ENCODE measurements around the gene CIRBP. TPM values are rescaled to one million over a fixed set of nuclear protein-coding genes. Genes with fewer than 3 reads are reported as not detected.

CIRBP gene
- total RNA-seq, 1 donor from 2014 or later, result 462 TPM

GRCh38 chr19:1258163-1258492, 11.0 kb upstream of the CIRBP start:
- Mint-ChIP-seq H3K27ac (peak overlapping the region; percentile 71), H3K4me3 (ENCODE audit: low read depth) (no peak overlapping the region), H3K9me3 (ENCODE audit: low read depth) (no peaks in the 10 kb centered on the region)

GRCh38 chr19:1258707-1259205, 10.4 kb upstream of the CIRBP start:
- DNase-seq (ENCODE audit: low spot score, unreplicated experiment), result no peak
- H3K4me3 Mint-ChIP-seq (ENCODE audit: low read depth), result no peak overlapping the region
- TF ChIP-seq, protein P1, sequence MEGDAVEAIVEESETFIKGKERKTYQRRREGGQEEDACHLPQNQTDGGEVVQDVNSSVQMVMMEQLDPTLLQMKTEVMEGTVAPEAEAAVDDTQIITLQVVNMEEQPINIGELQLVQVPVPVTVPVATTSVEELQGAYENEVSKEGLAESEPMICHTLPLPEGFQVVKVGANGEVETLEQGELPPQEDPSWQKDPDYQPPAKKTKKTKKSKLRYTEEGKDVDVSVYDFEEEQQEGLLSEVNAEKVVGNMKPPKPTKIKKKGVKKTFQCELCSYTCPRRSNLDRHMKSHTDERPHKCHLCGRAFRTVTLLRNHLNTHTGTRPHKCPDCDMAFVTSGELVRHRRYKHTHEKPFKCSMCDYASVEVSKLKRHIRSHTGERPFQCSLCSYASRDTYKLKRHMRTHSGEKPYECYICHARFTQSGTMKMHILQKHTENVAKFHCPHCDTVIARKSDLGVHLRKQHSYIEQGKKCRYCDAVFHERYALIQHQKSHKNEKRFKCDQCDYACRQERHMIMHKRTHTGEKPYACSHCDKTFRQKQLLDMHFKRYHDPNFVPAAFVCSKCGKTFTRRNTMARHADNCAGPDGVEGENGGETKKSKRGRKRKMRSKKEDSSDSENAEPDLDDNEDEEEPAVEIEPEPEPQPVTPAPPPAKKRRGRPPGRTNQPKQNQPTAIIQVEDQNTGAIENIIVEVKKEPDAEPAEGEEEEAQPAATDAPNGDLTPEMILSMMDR (IDR thresholded peaks at IDR 0.05; ENCODE audit: unreplicated experiment), result no peak
- peaks cover 34% of the 10 kb centered on the region for H3K4me1 Mint-ChIP-seq (ENCODE audit: low read depth)
- no peaks in the 10 kb centered on the region for H3K9me3 Mint-ChIP-seq (ENCODE audit: low read depth)
- peak overlapping the region; percentile 69 for H3K27ac Mint-ChIP-seq
- H3K36me3 Mint-ChIP-seq (ENCODE audit: insufficient read depth), result peaks cover 11% of the 10 kb centered on the region
- no peaks in the 10 kb centered on the region for H3K27me3 Mint-ChIP-seq

More at GRCh38 chr19:1258163-1258492, 11.0 kb upstream of the CIRBP start:
- DNase-seq (ENCODE audit: low spot score, unreplicated experiment), result no peak
- Mint-ChIP-seq H3K4me1 (ENCODE audit: low read depth) (peaks cover 34% of the 10 kb centered on the region), H3K27me3 (no peaks in the 10 kb centered on the region), H3K36me3 (ENCODE audit: insufficient read depth) (peaks cover 14% of the 10 kb centered on the region)
- TF ChIP-seq, protein P1 (IDR thresholded peaks at IDR 0.05; ENCODE audit: unreplicated experiment), result no peak

DNA sequence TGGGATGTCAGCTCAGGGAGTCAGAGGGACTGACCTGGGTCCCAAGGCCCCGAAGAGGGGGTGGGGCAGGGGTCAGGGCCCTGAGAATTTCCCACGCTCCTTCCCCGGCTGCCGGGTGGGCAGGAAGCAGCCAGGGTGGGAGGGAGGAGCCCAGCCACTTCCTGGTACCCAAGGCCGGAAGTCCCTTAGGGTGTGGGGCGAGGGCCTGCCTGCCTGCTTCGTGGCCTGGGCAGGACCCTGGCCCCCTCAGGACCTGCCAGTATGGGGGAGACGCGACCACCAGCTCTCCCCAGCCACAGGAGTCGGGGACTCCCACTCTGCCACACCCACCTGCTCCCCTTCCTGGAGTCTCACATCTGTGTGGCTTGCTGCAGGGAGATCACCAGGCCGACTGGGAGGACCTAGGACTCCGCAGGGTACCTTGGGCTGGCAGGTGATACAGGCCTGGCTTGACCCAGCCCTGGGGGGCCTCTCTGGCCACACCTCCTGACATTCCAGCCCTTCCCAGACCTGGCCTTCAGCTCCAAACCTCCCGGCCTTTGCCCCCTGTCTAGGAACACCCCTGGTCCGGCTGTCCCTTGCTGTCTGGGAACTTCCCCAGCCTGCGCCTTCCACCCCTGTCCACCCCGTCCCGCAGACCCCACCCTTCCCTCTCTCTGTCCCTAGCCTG, 9.8 kb upstream of the CIRBP start:
- Mint-ChIP-seq H3K4me3 (ENCODE audit: low read depth) (peak overlapping the region; percentile 38), H3K27ac (peak overlapping the region; percentile 88), H3K36me3 (ENCODE audit: insufficient read depth) (peaks cover 11% of the 10 kb centered on the region), H3K27me3 (no peaks in the 10 kb centered on the region), H3K9me3 (ENCODE audit: low read depth) (no peaks in the 10 kb centered on the region), H3K4me1 (ENCODE audit: low read depth) (peaks cover 34% of the 10 kb centered on the region)
- DNase-seq (ENCODE audit: low spot score, unreplicated experiment), result no peak
- TF ChIP-seq, protein P1 (IDR thresholded peaks at IDR 0.05; ENCODE audit: unreplicated experiment), result no peak

DNA sequence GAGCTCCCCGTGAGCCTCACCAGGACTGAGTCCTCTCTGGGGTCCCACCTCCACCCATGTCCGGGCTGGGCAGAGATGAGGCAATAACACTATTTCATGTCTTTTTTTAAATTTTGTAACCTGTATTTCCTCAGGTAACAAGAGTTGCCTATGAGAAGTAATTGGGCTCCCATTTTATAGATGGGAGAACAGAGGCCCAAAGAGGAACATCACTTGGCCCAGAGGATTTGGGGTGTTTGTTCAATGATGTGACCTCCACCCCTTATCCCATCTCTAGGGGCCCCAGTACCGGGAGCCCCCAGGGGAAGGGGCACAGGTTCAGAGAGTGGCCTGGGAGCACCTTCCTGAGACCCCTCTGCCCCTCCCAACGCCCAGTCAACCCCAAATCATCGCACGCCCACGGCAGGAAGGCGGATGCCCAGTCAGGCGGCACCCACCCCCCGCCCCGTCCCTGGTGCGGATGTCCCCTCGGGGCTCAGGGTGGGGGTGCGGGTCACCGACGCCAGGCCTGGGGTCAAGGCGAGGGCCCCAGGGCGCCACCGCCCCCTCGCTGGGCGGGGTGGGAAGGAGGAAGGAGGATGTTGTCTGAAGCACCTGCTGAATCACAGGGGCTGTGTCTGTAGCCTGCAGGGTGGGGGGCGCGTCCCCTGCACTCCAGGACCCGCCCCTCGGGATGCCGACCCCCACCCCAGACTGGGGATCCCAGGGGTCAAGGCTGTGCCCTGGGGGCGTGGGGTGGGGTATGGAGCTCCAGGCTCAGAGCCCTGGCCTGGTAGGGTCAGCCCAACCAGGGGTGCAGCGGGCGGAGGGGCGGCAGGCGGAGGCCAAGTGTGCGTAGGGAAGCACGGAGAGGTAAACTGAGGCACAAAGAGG, 9.0 kb upstream of the CIRBP start:
- H3K36me3 Mint-ChIP-seq (ENCODE audit: insufficient read depth), result peaks cover 5% of the 10 kb centered on the region
- no peaks in the 10 kb centered on the region for H3K9me3 Mint-ChIP-seq (ENCODE audit: low read depth)
- DNase-seq (ENCODE audit: low spot score, unreplicated experiment), result no peak
- peak overlapping the region; percentile 88 for H3K27ac Mint-ChIP-seq
- peaks cover 38% of the 10 kb centered on the region for H3K4me1 Mint-ChIP-seq (ENCODE audit: low read depth)
- peak overlapping the region; percentile 38 for H3K4me3 Mint-ChIP-seq (ENCODE audit: low read depth)
- TF ChIP-seq, protein P1 (IDR thresholded peaks at IDR 0.05; ENCODE audit: unreplicated experiment), result no peak
- H3K27me3 Mint-ChIP-seq, result no peaks in the 10 kb centered on the region

DNA sequence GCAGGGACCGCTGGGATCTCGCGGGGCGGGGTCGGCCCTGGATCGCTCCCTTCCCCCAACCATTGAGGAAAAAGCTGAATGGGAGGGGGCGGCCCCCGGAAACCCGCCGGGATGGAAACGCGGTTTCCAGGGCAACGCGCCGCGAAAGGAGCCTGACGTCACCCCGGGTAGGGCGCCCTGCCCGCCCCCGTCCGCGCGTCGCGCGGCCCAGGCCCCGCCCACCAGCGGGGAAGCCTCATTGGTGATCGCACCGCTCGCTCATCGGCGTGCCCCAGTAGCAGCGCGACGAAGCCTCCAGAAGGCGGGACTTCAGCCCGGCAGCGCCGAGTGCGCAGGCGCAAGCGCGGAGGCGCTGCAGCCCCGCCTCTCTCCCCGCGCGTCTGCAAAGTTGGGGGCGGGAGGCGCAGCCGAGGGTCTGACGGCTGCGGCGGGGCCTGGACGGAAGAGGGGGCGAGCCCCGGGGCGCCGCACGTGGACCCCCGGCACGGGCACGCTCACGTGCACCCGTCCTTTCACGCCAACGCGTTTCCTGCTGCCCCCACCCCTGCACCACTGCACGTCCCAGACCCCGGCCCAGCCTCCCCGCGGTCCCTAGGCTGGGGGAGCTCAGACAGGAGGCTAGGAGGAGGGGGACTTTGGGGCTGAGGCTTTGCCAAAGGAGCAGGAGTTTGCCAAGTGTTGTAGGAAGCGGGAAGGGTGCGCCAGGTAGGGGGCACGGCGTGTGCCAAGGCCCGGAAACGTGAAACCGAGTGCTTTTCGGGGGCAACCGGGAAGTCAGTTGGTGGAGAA, 8.2 kb upstream of the CIRBP start:
- Mint-ChIP-seq H3K4me1 (ENCODE audit: low read depth) (peaks cover 45% of the 10 kb centered on the region), H3K9me3 (ENCODE audit: low read depth) (no peaks in the 10 kb centered on the region)

More for the DNA sequence above, 8.2 kb upstream of the CIRBP start:
- TF ChIP-seq, protein P1 (IDR thresholded peaks at IDR 0.05; ENCODE audit: unreplicated experiment), result no peak
- H3K27ac Mint-ChIP-seq, result peak overlapping the region; percentile 76
- H3K4me3 Mint-ChIP-seq (ENCODE audit: low read depth), result peak overlapping the region; percentile 78
- no peaks in the 10 kb centered on the region for H3K27me3 Mint-ChIP-seq
- peak; percentile 93 for DNase-seq (ENCODE audit: low spot score, unreplicated experiment)
- H3K36me3 Mint-ChIP-seq (ENCODE audit: insufficient read depth), result peaks cover 5% of the 10 kb centered on the region

Data from progenitor cell of endocrine pancreas (in vitro differentiated cells).